ENCODE measurements around the gene TTL.
A peak's percentile ranks its signal among the peaks of the same experiment; 100 is the strongest.

Gene TTL

DNA sequence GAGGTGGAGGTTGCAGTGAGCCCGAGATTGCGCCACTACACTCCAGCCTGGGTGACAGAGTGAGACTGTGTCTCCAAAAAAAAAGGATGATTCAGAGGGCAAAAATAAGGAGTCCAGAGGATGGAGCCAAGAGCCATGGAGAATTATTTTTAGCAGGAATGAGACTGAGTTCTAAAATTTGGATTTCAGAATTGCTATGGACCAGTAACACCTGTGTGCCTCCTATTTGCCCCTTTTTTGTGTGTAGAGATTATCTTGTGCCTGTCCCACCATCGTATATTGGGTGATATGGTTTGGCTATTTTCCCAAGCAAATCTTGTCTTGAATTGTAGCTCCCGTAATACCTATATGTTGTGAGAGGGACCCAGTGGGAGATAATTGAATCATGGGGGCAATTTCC is 32.1 kb upstream of the TTL start:
- Histone ChIP-seq H3K27me3 (ENCODE audit: control insufficient read depth, insufficient read depth, low read length) (no peaks in the 10 kb centered on the region), H3K9ac (ENCODE audit: low read length) (no peak overlapping the region), H3K4me3 (ENCODE audit: low read length) (no peak overlapping the region), H3K36me3 (ENCODE audit: control insufficient read depth, insufficient read depth, low read length) (no peaks in the 10 kb centered on the region), H3K27ac (ENCODE audit: low read depth, low read length) (no peak overlapping the region), H3K4me1 (ENCODE audit: control insufficient read depth, insufficient read depth, low read length) (no peaks in the 10 kb centered on the region)

DNA sequence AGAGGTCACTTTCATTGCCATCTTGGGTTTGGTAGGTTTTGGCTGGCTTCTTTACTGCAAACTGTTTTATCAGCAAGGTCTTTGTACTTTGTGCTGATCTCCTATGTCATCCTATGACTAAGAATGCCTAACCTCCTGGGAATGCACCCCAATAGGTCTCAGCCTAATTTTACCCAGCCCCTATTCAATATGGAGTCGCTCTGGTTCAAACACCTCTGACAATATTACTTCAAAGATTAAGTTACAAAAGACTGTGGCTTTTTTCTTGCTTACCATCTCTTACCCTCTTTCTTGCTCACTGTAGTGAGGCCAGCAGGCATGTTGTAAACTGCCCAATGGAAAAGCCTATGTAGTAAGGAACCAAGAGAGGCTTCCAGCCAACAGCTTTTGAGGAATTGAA is 30.6 kb upstream of the TTL start:
- no peak overlapping the region for H3K9ac ChIP-seq (ENCODE audit: low read length)
- no peak overlapping the region for H3K27ac ChIP-seq (ENCODE audit: low read depth, low read length)
- no peaks in the 10 kb centered on the region for H3K36me3 ChIP-seq (ENCODE audit: control insufficient read depth, insufficient read depth, low read length)
- H3K4me3 ChIP-seq (ENCODE audit: low read length), result no peak overlapping the region
- H3K27me3 ChIP-seq (ENCODE audit: control insufficient read depth, insufficient read depth, low read length), result no peaks in the 10 kb centered on the region
- H3K4me1 ChIP-seq (ENCODE audit: control insufficient read depth, insufficient read depth, low read length), result no peaks in the 10 kb centered on the region

DNA sequence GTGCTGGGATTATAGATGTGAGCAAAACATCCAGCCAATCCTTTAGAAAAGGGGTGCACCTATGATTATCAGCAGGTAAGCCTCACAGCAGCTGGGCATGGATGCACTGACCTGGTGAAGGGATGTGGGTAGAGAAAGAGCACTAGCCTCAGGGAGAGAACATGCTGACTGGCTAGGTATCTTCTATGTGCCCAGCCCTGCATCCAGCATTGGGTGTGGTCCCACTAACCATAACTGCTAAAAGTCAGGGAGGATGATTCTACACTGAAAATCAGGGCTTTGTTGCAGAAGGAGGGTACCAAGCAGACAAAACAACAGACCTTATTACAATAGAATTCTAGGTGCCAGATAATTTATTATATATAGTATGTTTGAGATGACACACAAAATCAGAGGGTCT is 27.4 kb upstream of the TTL start:
- H3K36me3 ChIP-seq (ENCODE audit: control insufficient read depth, insufficient read depth, low read length), result no peaks in the 10 kb centered on the region
- no peak overlapping the region for H3K27ac ChIP-seq (ENCODE audit: low read depth, low read length)
- no peak overlapping the region for H3K9ac ChIP-seq (ENCODE audit: low read length)
- H3K4me3 ChIP-seq (ENCODE audit: low read length), result no peak overlapping the region
- H3K27me3 ChIP-seq (ENCODE audit: control insufficient read depth, insufficient read depth, low read length), result no peaks in the 10 kb centered on the region
- no peaks in the 10 kb centered on the region for H3K4me1 ChIP-seq (ENCODE audit: control insufficient read depth, insufficient read depth, low read length)

DNA sequence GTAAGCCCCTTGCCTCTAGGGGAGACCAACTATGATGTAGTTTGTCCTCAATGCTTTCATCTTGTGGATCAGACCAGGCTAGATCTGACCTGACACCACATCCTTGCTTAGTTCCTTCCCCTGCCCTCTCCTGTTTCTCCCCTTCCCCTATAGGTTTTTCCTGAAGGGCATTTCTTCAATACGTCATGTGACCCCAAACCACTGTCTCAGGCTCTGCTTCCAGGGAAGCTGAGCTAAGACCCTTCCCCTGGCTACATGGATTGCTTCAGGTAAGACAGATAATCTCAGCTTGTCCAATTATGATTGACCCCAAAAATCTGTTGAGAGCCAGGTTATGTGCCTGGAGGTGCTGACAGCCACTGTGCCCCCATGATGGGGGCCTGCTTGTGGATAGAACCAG is 22.6 kb upstream of the TTL start:
- H3K36me3 ChIP-seq (ENCODE audit: control insufficient read depth, insufficient read depth, low read length), result no peaks in the 10 kb centered on the region
- no peak overlapping the region for H3K9ac ChIP-seq (ENCODE audit: low read length)
- H3K4me3 ChIP-seq (ENCODE audit: low read length), result no peak overlapping the region
- H3K27me3 ChIP-seq (ENCODE audit: control insufficient read depth, insufficient read depth, low read length), result no peaks in the 10 kb centered on the region
- no peak overlapping the region for H3K27ac ChIP-seq (ENCODE audit: low read depth, low read length)
- no peaks in the 10 kb centered on the region for H3K4me1 ChIP-seq (ENCODE audit: control insufficient read depth, insufficient read depth, low read length)

DNA sequence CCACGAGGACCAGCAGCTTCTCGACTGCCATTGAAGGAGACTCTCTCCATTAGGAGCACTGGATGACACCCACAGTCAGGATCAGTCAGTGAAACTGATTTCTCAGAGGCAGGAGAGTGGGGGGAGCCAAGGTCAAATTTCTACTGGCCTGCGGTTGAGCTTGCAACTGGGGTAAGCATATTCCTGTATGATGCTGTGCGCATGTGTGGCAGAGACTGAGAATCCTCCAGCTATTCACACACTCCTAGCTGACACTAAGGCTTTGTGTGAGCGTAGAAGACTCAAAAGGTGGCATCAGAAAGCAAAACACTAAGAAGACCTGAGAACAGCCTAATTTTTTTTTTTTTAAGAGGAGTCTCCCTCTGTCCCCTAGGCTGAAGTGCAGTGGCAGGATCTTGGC is 19.8 kb upstream of the TTL start:
- no peak overlapping the region for H3K9ac ChIP-seq (ENCODE audit: low read length)
- no peaks in the 10 kb centered on the region for H3K27me3 ChIP-seq (ENCODE audit: control insufficient read depth, insufficient read depth, low read length)
- no peak overlapping the region for H3K27ac ChIP-seq (ENCODE audit: low read depth, low read length)
- no peaks in the 10 kb centered on the region for H3K4me1 ChIP-seq (ENCODE audit: control insufficient read depth, insufficient read depth, low read length)
- H3K36me3 ChIP-seq (ENCODE audit: control insufficient read depth, insufficient read depth, low read length), result no peaks in the 10 kb centered on the region
- no peak overlapping the region for H3K4me3 ChIP-seq (ENCODE audit: low read length)

DNA sequence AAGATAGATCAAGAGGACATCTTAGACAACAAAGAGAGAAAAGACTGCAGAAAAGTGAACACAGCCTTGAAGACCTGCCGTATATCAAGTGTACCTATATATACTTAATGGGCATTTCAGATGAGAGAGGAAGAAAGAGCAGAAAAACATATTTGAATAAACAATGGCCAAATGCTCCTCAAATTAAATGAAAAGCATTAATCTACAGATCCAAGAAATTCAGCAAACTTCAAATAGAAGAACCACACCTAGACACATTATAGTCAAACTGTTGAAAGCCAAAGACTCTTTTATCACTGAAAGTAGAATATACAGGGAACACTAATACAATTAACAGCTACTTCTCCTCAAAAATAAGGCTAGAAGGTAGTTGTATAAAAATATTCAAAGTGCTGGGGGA is 18.7 kb upstream of the TTL start:
- Histone ChIP-seq H3K4me3 (ENCODE audit: low read length) (no peak overlapping the region), H3K36me3 (ENCODE audit: control insufficient read depth, insufficient read depth, low read length) (no peaks in the 10 kb centered on the region), H3K4me1 (ENCODE audit: control insufficient read depth, insufficient read depth, low read length) (no peaks in the 10 kb centered on the region), H3K27me3 (ENCODE audit: control insufficient read depth, insufficient read depth, low read length) (no peaks in the 10 kb centered on the region), H3K27ac (ENCODE audit: low read depth, low read length) (no peak overlapping the region), H3K9ac (ENCODE audit: low read length) (no peak overlapping the region)

DNA sequence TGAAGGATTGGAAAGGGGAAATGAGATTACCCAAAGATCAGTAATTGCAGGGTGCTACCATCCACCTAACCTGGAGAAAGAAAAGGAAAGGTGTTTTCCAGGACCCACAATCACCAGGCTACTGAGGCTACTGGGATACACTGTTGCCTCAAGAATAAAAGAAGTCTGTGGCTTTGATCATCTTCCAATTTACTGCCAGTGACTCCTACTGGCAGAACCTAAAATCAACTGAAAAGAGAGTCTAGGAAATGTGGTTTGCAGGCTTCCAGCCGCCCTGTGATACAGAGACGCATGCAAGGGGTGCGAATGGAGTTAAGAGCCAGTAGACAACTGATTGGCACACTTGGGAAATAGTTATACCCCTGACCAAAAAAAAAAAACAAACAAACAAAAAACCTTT is 16.6 kb upstream of the TTL start:
- Histone ChIP-seq H3K27ac (ENCODE audit: low read depth, low read length) (no peak overlapping the region), H3K36me3 (ENCODE audit: control insufficient read depth, insufficient read depth, low read length) (no peaks in the 10 kb centered on the region), H3K9ac (ENCODE audit: low read length) (no peak overlapping the region), H3K4me1 (ENCODE audit: control insufficient read depth, insufficient read depth, low read length) (no peaks in the 10 kb centered on the region), H3K4me3 (ENCODE audit: low read length) (no peak overlapping the region), H3K27me3 (ENCODE audit: control insufficient read depth, insufficient read depth, low read length) (no peaks in the 10 kb centered on the region)

DNA sequence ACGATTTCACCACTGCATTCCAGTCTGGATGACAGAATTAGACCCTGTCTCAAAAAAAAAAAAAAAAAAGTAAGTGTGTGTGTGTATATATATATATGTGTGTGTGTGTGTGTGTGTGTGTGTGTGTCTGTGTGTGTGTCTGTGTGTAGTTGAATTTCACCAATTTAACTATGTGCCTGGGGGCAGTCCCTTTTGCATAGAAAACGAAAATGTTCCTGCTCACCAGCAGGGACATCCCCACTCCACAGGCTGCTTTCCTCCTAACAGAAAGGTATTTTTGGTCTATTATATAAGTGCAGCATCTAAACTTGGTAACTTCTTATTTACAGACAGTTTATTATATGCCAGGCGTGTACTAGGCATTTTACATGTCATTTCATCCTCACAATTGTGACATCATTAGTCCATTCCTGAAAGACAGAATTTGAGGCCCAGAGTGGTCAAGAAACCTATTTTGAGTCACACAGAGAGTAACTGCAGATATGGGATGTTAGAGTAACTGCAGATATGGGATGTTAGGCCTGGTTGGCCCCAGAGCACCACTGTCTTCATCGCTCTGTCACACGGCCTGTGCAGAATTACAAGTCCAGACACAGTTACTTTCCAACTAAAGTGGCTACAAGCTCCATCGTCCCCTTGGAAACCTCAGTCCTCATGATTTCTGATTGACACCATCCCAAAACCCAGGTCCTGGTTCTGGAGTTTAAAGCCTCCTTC is 9.3 kb upstream of the TTL start:
- no peaks in the 10 kb centered on the region for H3K36me3 ChIP-seq (ENCODE audit: control insufficient read depth, insufficient read depth, low read length)
- no peak overlapping the region for H3K4me3 ChIP-seq (ENCODE audit: low read length)
- H3K4me1 ChIP-seq (ENCODE audit: control insufficient read depth, insufficient read depth, low read length), result no peaks in the 10 kb centered on the region
- H3K27me3 ChIP-seq (ENCODE audit: control insufficient read depth, insufficient read depth, low read length), result no peaks in the 10 kb centered on the region
- H3K9ac ChIP-seq (ENCODE audit: low read length), result no peak overlapping the region
- no peak overlapping the region for H3K27ac ChIP-seq (ENCODE audit: low read depth, low read length)

DNA sequence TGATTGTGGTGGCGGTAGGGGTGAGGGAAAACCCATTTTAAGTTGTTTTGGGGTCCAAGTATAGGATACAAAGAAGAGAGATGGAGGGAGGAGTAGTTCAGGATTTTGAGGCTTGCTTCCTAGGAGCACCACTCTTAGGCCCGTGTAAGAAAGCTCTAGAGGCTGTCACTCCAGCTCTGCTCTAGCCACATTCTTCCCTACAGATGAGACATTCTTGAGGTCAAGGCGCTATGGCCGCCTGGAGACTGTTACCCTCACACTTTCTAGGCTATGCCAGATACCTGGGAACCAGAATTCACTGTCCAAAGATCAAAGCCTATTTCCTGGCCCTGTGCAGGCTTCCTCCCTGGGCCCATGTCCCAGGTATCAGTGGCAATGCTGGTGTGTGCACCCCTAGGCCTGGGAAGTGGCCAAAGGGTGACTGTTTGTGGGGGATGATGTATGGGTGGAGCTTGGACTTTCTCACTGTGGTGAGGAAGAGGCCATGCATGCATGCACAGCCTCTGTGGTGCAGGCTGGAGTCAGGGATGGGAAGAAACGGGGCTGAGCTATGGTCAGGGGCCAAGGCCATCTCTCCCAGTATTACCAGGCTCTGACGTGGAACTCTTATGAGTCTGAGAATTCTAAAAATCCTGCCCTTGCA is 7.0 kb upstream of the TTL start:
- Histone ChIP-seq H3K4me3 (ENCODE audit: low read length) (no peak overlapping the region), H3K36me3 (ENCODE audit: control insufficient read depth, insufficient read depth, low read length) (no peaks in the 10 kb centered on the region), H3K9ac (ENCODE audit: low read length) (no peak overlapping the region), H3K27ac (ENCODE audit: low read depth, low read length) (no peak overlapping the region), H3K27me3 (ENCODE audit: control insufficient read depth, insufficient read depth, low read length) (no peaks in the 10 kb centered on the region), H3K4me1 (ENCODE audit: control insufficient read depth, insufficient read depth, low read length) (no peaks in the 10 kb centered on the region)

DNA sequence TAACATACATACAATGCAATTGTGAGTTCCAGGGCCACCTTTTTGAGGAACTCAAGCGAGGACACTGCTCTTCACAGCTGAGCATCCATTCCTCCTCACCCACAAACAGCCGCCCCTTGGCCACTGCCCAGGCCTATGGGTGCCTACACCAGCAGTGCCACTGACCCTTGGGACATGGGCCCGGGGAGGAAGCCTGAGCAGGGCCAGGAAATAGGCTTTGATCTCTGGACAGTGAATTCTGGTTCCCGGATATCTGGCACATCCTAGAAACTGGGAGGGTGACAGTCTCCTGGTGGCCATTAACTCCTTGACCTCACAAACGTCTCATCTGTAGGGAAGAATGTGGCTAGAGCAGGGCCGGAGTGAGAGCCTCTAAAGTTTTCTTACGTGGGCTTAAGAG is 5.5 kb upstream of the TTL start:
- no peaks in the 10 kb centered on the region for H3K4me1 ChIP-seq (ENCODE audit: control insufficient read depth, insufficient read depth, low read length)
- H3K36me3 ChIP-seq (ENCODE audit: control insufficient read depth, insufficient read depth, low read length), result no peaks in the 10 kb centered on the region
- no peak overlapping the region for H3K4me3 ChIP-seq (ENCODE audit: low read length)
- no peak overlapping the region for H3K9ac ChIP-seq (ENCODE audit: low read length)
- no peak overlapping the region for H3K27ac ChIP-seq (ENCODE audit: low read depth, low read length)
- no peaks in the 10 kb centered on the region for H3K27me3 ChIP-seq (ENCODE audit: control insufficient read depth, insufficient read depth, low read length)

DNA sequence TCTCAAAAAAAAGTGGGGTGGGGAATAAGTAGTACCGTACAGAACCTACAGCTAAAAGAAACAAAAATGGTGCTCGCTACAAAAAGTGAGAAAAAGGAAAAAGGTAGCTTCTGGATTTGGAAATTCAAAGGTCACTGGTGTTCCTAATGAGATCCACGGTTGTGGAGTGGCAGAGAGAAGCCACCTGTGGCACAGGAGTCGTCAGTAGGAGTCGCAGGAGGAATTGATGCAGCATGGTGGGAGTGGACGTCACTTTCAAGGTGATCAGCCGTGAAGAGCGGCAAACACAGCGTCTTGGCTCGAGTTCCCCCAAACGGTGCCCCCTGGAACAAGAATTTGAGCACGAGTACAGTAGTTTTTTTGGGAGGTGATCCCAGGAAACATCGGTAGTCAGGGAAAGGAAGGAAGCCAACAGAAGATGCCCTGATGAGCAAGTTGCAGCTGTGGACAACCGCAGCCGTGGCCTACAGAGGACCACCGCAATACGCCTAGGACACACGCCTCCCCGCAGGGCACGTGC is 1.4 kb upstream of the TTL start:
- Histone ChIP-seq H3K27me3 (ENCODE audit: control insufficient read depth, insufficient read depth, low read length) (no peaks in the 10 kb centered on the region), H3K36me3 (ENCODE audit: control insufficient read depth, insufficient read depth, low read length) (no peaks in the 10 kb centered on the region), H3K27ac (ENCODE audit: low read depth, low read length) (no peak overlapping the region), H3K4me1 (ENCODE audit: control insufficient read depth, insufficient read depth, low read length) (no peaks in the 10 kb centered on the region), H3K9ac (ENCODE audit: low read length) (no peak overlapping the region), H3K4me3 (ENCODE audit: low read length) (peak overlapping the region; percentile 82)

DNA sequence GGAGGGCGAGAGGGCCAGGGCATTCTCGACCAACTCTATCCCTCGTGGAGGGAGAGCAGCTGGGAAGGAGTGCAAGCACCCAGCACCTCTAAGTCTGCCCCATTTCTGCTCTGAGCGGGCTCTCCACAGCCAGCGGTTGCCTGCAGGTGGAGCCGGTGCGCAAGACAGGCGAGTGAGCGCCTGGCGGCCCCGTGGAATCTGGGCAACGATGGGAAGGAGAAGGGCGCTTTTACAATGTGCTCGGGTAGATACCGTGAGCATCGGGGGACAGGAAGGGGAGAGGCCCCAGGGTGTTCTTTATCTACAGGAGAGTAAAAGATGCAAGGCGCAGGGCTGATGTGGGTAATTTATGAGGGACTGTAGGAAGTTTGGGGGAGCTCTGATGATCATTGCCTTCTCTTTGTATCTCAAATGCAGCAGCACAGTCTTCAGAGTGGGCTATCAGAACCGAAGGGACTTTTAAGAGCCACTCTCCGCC is 867 bp upstream of the TTL start:
- Histone ChIP-seq H3K27ac (ENCODE audit: low read depth, low read length) (peak overlapping the region; percentile 82), H3K27me3 (ENCODE audit: control insufficient read depth, insufficient read depth, low read length) (no peaks in the 10 kb centered on the region), H3K4me3 (ENCODE audit: low read length) (peak overlapping the region; percentile 82), H3K36me3 (ENCODE audit: control insufficient read depth, insufficient read depth, low read length) (no peaks in the 10 kb centered on the region), H3K9ac (ENCODE audit: low read length) (peak overlapping the region; percentile 50), H3K4me1 (ENCODE audit: control insufficient read depth, insufficient read depth, low read length) (no peaks in the 10 kb centered on the region)

Data from rectal smooth muscle tissue (tissue), 1 donor.